Lower leg skin (tissue), 4 donors: ENCODE results near the gene ADAMTS10. TPM values are rescaled to one million over a fixed set of nuclear protein-coding genes. Genes with fewer than 3 reads are reported as not detected.
A peak's percentile ranks its signal among the peaks of the same experiment; 100 is the strongest.

ENCODE experiments used
- DNase-seq, 2 donors: peaks; one replicate each; pipeline ENCODE4 v3.0.0-alpha.2; 2019; ENCODE audit warnings: low spot score in 2 of 2
- H3K4me3 ChIP-seq: fragments of 200-600 bp; sonication (generic); 2 replicates; pipeline ENCODE4 v1.5.1; 2017; ENCODE audit warnings: mild to moderate bottlenecking, low read depth; ENCODE audit not compliant: poor library complexity, severe bottlenecking
- CTCF ChIP-seq, 3 donors: fragments of 450-650 bp; IDR thresholded peaks; one replicate each; pipeline ENCODE4 v1.5.1; 2016; ENCODE audit warnings: antibody characterized with exemption in 3 of 3, mild to moderate bottlenecking in 3 of 3, moderate library complexity in 2 of 3
- POLR2A ChIP-seq, 2 donors: fragments of 450-650 bp; IDR thresholded peaks; one replicate each; pipeline ENCODE4 v1.6.1; 2016 to 2017; ENCODE audit warnings: antibody characterized with exemption in 2 of 2, mild to moderate bottlenecking in 1 of 2, moderate library complexity in 1 of 2
- WGBS, 2 donors: methylation state at CpG; one replicate each; pipeline ENCODE4 v1.1.5; 2018; 5-methylcytosine and 5-hydroxymethylcytosine counted together
- intact Hi-C: fragments of 100-400 bp; cut with DNase I; formaldehyde crosslinking; loops from one replicate; pipeline ENCODE4 v1.15.0; 2023; ENCODE audit warnings: low total_unique reads
- total RNA-seq, 4 donors: library from RNA; depleted of rRNA; stranded (reverse); fragments of >200 nt; gene quantifications; one replicate each; pipeline ENCODE4 v1.1.0, GENCODE V29; 2016

Gene ADAMTS10
- total RNA-seq, 4 donors from 2014 or later, result 6.1 to 21.3 (median 14.1) TPM

- TF ChIP-seq CTCF (IDR thresholded peaks at IDR 0.05) (no peak), POLR2A (IDR thresholded peaks at IDR 0.05) (no peak)
- 78 to 82% methylated on average over 23 of the region's 23 CpGs for WGBS, 2 donors
- no peak for DNase-seq
- intact Hi-C loops, result no loop called here
- no peak overlapping the region for H3K4me3 ChIP-seq
Observed at GRCh38 chr19:8596168-8596567, 14.3 kb downstream of the ADAMTS10 start.

GRCh38 chr19:8595651-8596050, 14.9 kb downstream of the ADAMTS10 start:
- intact Hi-C loops, result no loop called here
- 61 to 78% methylated on average over 15 of the region's 15 CpGs for WGBS, 2 donors
- no peak for DNase-seq
- H3K4me3 ChIP-seq, result no peak overlapping the region
- TF ChIP-seq CTCF (IDR thresholded peaks at IDR 0.05), result no peak
- TF ChIP-seq POLR2A (IDR thresholded peaks at IDR 0.05), result no peak

GRCh38 chr19:8593931-8594330, 16.6 kb downstream of the ADAMTS10 start:
- no peak overlapping the region for H3K4me3 ChIP-seq
- 97 to 100% methylated on average over 2 of the region's 2 CpGs for WGBS, 2 donors
- TF ChIP-seq POLR2A (IDR thresholded peaks at IDR 0.05) (no peak), CTCF (IDR thresholded peaks at IDR 0.05) (no peak)
- intact Hi-C loops, result no loop called here
- no peak for DNase-seq

GRCh38 chr19:8592231-8593009, 18.1 kb downstream of the ADAMTS10 start:
- intact Hi-C loops, result no loop called here
- WGBS, 2 donors, result 2 to 4% methylated on average over 33 to 47 of the region's 55 CpGs
- peak; percentile 96 to 99 for DNase-seq
- H3K4me3 ChIP-seq, result no peak overlapping the region
- TF ChIP-seq POLR2A (IDR thresholded peaks at IDR 0.05) (no peak), CTCF (IDR thresholded peaks at IDR 0.05) (no peak)

GRCh38 chr19:8589177-8589714, 21.3 kb downstream of the ADAMTS10 start:
- intact Hi-C loops, result no loop called here
- no peak for DNase-seq
- WGBS, 2 donors, result 84 to 91% methylated on average over 29 to 32 of the region's 32 CpGs
- no peak overlapping the region for H3K4me3 ChIP-seq
- no peak for TF ChIP-seq POLR2A (IDR thresholded peaks at IDR 0.05)
- TF ChIP-seq CTCF (IDR thresholded peaks at IDR 0.05), result no peak
